Activated T-helper 1 cell treated with Interleukin-2 at 50 U/mL for 16 hours (primary cell): ENCODE measurements around the gene BTBD19.
"Not testable (repeated sequence)": the region's sequence is repeated elsewhere in the genome, so short reads cannot be mapped to it uniquely, and the experiment has no call there.

Experiments
- DNase-seq: peaks from one replicate; pipeline ENCODE4 v3.0.0-alpha.2; 2020; ENCODE audit warnings: low read depth

Gene BTBD19

DNA sequence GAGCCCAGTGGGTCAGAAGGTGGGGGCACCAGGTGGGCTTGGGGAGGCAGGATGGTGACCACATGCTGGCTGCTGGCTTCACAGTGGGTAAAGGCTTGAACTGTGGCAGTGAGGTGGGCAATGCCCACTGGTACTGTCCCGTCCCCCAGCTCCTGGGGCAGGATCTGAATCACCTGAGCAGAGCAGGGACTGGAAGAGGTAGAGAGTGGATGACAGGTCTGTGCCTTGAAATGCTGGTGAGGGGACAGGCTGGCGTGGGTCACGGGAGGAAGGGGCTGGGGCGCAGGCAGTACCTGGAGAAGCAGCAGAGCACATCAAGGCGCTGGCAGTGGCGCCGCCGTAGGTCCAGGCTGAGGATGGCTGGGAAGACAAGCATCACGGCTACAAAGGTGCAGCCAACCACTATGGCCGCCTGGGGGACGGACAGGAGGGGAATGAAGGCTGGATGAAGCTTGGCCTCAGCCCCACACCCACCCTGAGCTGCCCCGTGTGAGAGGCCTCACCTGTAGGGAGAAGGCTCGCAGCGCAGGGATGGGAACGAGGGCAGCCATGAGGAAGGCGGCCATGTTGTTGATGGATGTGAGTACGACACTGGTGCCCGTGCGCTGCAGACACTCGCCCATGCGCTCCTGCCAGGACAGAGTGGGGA, 19.8 kb downstream of the BTBD19 start:
- no peak for DNase-seq

DNA sequence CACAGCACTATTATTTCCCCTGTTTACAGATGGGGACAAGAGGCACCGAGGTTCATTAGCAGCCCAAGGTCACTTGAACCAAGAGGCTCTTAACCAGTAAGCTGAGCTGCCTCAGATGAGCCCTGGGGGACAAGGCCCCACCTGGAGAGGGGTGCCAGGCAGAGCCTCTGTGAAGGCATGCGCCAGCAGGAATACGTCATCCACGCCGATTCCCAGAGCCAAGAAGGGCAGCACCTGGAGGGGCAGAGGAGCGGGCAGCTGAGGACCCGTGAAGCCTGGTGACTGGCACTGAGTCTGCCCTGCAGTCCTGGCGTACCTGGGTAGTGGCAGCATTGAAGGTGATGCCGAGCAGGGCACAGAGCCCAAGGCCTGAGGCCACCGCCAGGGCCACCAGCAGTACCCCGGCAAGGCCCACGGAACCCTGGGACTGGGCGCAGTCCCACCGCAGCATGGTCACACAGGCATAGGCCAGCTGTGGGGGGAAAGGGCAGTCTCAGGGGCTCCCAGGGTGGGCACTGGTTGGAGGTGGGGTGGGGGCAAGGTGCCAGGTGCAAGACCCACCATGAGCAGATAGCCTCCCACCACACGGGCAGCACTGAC, 20.6 kb downstream of the BTBD19 start:
- no peak for DNase-seq

DNA sequence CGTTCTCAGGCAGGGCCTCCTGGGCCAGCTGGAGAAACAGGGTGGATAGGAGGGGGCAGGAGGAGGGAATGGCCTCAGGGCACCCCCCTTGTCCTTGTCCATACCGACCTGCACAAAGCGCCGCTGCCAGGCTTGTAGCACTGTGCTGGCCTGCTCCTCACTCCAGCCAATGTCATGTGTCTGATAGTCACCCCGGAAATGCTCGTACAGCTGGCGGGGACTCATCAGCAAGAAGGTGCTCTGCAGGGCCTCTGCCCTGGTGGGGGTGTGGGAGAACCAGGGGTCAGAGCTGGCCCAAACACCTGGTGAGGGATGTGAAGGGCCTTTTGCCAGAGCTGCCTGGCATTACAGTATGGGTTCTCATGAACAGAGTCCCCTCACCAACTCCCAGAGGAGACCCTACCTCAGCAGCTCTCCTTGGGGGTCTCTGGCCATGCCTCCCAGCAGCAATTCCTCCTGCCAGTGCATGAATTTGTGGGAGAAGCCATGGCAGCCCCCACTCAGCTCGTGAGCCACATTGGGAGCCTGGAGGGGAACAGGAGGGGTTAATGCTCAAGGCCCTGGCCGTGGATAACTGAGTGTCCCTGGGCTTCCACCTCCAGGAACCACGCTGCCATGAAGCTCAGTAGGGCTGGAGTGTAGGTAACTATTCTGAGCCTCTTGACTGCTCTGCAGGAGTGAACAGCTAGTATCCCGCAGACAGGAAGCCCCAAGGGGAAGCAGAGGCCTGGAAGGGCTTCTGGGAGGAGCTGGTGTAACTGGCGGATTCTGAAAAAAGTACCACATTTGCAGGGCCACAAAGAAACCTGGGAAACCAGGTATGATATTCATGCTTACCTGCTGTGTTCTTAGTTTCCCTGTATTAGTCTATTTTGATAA, 21.4 kb downstream of the BTBD19 start:
- DNase-seq = no peak

DNA sequence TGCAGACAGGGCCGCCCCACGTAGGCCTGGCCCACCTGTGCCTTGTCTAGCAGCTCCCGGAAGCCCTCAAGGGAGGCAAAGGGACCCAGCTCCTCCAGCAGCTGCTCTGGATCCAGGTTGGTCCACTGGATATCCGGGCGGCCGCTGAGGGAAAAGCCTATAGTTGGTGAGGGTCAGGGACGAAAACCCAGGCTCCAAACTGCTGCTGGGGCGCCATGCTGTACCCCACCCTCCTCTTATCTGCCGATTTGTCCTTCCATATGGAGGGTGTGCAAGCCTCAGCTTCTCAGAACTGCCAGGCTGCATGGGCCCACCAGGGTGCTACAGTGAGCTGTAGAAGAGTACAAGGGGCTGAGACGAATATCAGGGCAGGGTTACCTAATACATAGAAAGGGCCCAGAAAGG, 22.6 kb downstream of the BTBD19 start:
- DNase-seq = no peak

DNA sequence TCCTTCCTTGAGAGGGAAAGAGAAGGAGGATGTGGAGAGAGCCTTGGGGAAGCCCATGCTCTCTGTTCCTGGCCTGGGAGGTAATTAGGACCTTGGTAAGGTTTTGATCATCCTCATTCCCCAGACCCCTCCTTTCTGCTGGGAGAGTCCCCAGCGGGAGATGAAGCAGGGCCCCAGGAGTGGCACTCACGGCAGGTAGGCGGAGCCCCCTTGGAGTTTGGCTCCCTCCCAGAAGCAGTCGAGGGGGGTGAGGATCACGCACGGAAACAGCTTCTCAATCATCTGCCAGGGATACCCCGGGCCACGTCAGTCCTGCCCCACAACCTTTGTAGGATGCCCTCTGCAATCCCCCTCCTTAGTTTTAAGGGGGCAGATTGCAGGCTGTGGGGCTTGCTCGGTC, 23.2 kb downstream of the BTBD19 start:
- DNase-seq = no peak

DNA sequence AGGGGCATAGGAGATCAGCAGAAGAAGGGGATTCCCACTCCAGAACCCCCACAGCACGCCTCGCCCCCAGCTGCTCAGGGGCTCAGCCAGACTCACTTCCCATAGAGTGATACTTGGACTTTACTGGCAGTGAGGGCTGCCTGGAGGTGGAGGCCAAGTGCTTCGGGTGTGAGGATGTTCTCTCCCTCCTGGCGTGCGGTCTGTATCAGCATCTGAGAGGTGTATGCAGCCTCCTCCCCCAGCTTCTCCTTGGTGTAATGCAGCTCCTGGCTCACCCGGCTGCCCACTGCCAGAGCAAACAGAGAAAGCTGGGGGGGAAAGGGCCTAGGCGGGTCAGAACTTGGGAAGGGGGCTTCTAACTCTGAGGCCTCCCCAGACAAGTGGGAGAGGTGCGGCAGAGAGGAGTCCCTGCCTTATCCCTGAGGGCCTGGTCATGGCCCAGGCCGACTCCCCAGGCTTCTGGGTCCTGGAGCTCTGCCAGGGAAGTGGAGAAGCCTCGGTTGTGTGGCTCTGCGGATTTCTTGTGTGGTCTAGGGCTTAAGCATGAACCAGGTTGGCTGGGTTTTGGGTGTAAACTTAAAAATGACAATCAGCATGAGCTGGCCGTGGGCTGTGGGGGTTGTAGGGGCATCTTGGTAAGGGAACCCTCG, 23.9 kb downstream of the BTBD19 start:
- no peak for DNase-seq

DNA sequence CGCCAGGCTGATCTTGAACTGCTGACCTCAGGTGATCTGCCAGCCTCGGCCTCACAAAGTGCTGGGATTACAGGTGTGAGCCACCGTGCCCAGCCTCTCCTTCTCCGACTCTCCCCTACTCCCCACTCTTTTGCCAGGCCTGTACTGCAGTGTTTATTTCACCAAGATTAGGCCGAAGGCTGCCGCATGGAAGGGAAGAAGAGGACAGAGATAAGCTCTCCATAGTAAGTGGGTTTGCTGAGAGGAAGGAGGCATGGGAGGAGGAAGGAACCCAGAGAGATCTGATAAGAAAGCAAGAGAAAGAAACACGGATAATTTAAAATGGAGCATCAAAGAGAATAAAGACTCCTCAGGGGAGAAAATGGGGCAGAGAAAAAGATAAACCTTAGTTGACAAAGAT, 26.0 kb downstream of the BTBD19 start:
- DNase-seq = no peak

DNA sequence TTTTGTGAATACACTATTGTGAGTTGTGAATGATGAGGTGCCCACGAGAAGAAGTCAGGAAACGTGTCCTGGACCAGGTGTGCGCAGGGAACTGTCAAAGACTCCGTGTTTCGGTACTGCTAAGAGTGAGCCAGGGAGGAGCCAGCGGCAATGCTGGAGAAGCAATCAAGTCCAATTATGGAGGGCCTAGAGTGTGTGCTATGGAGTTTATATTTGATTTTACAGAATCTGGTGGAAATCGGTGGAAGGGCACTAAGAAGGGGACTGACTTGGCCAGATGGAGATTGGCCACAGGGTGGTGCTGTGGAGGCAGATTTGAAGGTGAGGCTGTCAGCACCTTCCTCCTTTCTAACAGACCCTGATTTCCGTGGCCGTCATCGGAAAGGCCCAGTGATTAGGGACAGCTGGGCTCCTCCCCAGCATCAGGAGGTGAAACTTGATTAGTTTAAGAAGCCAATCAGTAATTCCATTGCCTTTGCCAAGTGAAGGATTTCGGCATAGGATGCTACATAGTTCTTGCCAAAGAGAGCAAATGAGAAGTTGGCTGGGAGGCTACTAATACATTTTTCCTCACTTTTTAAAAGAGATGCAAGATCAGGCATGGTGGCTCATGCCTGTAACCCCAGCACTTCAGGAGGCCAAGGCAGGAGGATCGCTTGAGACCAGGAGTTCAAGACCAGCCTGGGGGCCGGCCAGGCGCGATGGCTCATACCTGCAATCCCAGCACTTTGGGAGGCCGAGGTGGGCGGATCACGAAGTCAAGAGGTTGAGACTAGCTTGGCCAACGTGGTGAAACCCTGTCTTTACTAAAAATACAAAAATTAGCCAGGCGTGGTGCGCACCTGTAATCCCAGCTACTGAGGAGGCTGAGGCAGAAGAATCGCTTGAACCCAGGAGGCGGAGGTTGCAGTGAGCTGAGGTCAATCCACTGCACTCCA, 27.7 kb downstream of the BTBD19 start:
- peak; percentile 70 for DNase-seq

DNA sequence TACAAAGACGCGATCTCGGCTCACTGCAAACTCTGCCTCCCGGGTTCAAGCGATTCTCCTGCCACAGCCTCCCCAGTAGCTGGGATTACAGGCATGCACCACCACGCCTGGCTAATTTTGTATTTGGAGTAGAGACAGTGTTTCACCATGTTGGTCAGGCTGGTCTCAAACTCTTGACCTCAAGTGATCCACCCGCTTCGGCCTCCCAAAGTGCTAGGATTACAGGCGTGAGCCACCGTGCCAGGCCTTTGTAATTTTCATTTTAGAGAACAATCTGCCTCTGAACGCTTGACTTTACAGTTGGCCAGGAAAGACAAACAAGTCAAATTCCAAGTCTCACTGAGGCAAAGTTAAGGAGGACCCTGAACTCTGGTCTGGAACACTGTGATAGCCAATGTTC, 30.0 kb downstream of the BTBD19 start:
- DNase-seq = not testable (repeated sequence)

DNA sequence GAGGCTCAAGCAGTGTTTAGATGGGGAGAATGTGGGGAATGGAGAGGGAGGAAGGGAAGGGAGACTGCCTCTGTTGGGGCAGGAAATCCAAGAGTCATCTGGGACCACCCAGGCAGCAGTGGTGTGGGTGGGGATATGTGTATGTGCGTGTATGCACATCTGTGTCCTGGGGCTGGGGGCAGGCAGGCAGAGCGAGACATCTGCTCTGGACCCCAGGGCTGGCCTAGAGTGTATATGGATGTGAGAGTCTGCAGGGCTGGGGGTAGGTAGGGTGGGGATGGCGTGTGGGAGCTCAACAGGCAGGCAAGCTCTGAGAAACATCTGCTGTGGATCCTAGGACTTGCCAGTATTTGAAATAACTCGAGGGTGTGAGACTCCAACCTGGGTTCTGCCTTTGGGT, 31.3 kb downstream of the BTBD19 start:
- no peak for DNase-seq

DNA sequence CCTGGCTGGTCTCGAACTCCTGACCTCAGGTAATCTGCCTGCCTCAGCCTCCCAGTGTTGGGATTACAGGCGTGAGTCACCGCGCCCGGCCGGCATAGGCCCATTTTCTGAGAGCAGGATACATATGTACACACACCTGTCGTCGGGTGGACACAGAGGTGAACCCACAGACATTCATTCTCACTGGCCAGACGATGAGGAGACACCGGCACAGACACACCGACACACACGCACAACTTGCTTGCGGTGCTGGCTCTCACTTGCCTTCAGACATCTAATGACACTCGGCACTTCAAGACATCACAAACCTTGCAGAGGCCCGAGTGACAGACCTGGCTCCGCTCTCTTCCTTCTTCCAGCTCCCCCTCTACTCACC, 34.2 kb downstream of the BTBD19 start:
- DNase-seq = no peak

DNA sequence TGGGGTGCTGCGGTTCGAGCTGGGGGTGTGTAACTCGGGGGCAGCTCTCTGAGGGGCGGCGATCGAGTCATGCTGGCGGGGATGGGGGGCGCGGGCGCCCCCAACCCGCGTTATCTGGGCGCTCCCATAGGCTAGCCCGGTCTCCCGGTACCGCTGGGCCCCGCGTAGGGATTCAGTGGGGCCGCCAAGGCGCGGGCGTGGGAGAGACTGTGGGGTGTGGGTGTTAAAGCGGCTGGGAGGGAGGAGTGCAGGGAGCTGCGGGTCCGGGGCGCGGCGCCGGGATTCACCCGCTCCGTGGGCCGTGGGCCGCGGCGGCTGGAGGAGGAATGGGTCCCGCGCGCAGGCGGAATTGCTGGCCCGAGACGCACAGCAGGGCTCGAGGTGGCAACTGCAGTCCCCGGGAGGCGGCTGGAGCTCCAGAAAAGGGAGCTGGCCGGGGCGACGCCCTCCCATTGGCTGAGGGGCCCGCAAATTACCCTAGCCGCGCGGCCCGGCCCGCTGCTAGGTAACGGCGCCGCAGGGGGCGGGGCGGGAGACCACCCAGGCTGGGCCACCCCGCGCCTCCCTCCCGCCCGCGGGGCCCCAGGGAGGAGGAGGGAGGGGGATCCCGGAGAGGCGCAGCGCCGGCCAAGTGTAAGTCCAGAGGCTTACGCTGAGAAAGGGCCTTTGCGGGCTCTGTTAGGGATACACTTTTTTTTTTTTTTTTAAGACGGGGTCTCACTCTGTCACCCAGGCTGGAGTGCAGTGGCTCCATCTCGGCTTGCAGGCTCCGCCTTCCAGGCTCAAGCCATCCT, 34.7 kb downstream of the BTBD19 start, which contains the start of gene PTCH2:
Gene PTCH2, minus strand, starts transcription at position 392 of the 794 bp plus-strand sequence. Its CDS starts 321 bp downstream, at position 71.
- DNase-seq = no peak

DNA sequence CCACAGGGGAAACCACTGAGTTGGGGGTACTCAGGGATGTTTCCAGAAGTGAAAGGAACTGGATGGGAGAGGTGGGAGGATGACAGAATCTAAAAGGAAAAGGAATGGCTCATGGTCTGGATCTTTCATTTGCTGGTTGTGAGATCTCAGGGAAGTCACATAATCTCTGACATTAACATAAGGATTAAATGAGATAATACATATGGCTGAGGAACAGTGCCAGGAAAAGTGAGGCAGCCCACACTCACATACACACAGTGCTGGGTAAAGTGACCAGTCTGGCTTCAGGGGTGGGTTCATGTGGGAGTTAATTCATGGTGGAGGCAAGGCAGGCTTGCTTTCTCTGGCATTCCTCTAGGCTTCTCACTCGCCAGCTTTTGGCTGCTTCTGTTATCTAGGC, 38.7 kb downstream of the BTBD19 start:
- DNase-seq = no peak

DNA sequence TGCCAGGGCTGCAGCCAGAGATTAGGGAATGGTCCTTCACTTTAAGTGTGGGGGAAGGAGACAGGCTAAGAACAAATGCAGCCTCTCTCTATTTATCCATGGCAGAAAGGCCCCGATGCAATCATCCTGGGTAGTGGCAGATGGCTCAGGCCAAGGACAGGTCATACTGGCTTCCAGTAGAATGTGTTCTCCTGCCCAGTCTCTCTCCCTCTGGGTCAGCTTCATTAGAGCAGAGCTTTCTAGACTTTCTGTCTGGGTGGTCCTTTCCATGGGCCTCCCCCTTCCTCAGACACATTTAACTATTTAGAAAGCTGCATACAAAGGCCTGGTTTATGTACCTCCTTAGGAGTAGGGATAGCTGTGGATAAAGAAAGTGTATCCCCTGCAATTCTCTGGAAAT, 39.5 kb downstream of the BTBD19 start:
- no peak for DNase-seq

DNA sequence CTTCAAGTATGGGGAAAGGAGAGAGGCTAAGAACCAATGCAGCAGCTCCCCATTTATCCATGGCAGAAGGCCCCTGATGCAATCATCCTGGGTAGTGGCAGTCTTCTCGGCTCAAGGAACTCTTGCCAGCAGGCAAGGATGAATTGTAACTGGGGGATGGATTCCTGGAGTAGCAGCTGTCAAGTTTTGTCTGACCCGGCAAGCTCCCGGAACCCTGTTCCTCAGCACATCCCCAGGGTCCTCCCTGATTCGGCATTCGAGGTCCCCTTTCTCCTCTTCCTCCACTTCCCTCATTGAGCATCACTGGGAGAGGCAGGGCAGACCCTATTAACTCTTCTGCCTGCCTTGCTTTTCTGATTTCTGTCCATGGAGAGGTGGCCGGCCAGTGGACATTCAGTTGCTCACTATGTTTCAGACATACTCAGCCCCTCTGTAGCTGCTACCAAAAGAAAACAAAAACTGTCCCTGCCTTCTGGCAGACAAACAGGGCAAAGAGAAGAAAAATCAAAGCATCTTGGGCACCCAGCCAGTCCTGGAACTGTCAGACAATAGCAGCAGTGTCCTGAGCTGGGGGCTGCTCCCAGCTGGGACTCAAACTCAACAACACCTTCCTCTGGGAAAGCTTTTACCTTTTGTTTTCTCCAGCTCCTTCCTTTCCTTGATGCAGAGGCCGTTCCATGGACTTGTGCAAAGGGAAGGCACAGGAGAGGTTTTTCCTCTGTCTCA, 40.3 kb downstream of the BTBD19 start:
- DNase-seq = no peak

DNA sequence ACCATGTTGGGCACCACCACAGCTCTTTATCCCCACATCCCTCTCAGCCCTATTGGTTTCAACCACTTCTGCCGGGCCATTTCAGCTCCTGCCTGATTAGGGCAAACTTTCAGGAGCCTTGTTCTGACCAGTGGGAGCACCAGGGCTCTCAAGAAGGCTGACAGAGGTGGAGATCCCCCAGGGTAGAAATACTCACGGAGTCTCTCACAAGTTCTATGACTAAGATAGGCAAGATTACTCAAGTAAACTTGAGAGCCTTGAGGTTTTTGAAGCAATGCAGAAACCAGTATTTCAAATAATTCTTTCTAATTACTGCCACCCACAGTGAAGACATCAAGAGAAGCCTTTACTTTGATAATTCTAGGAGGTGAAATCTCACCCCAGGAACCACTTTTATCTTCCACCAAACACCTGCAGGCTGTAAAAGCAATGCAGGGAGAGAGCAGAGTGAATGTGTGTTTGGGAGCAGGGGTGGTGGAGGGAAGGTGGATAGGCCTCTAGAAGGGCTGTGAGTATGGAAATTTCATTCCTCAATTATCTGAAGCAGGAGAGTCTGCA, 41.3 kb downstream of the BTBD19 start:
- DNase-seq = no peak

DNA sequence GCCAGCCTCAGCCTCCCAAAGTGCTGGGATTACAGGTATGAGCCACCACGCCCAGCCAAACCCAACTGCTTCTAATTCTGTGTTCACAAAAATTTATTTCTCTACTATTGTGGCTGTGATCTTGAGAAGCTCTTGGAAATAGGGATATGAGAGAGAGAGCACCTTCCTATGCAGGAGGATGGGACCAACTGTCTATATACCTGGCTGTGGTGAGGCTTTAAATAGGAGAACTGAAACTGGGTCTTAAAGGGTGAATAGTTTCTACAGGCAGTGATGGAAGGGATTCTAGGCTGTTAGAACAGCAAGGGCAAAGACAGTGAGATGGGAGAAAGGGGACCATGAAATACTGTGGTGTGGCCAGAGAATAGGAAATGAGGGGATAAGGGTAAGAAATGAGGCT, 43.0 kb downstream of the BTBD19 start:
- DNase-seq = no peak

DNA sequence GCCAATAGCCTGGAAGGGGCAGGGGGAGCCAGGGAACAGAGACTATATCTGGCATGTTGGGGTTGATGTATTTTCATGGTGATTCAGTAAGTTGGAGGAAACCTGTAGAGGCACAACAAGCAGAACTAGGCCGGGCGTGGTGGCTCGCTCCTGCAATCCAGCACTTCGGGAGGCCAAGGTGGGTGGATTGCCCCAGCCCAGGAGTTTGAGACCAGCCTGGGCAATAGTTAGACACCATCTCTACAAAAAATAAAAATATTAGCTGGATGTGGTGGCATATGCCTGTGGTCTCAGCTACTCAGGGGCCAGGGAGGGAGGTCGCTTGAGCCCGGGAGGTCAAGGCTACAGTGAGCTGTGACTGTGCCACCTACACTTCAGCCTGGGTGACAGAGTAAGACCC, 44.9 kb downstream of the BTBD19 start:
- no peak for DNase-seq

DNA sequence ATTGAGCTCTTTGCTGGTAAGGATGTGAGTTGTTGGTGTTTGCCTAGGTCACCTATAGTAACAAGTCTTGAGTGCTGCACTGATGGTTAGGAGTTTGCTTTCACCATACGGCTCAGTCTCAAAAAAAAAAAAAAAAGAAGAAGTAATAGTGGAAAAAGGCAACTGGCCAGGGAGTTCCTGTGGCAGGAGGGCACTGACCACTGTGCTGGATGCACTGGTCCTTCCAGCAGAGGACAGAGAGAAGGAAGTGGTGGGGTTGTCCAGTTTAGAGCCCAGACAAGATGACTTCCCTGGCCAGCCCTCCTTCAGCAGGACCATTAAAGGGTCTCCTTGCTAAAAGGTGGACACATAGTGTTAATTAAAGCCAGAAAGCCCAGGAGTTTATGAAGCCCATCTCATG, 46.6 kb downstream of the BTBD19 start:
- no peak for DNase-seq

DNA sequence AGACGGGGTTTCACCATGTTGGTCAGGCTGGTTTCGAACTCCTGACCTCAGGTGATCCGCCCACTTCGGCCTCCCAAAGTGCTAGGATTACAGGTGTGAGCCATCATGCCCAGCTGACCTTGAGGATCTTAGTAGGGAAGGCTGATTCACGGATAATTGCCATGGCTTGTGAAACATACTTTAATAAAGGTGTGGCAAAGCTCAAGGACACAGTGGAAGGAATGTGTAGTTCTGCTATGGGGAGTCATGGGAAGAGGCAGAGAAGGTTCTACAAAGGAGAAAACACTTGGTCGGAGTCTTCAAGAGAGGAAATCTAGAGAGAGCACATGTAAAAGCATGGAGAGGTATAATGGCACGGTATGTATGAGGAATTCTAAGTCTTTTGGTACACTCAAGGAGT, 47.4 kb downstream of the BTBD19 start:
- DNase-seq = no peak
